Gastrocnemius medialis (tissue), 4 donors: ENCODE measurements around the gene GALP.

ENCODE experiments used
- POLR2A ChIP-seq, 2 donors: fragments of 450-650 bp; IDR thresholded peaks; one replicate each; pipeline ENCODE4 v1.6.1; 2017; ENCODE audit warnings: antibody characterized with exemption in 2 of 2, mild to moderate bottlenecking in 2 of 2, moderate library complexity in 2 of 2
- TF ChIP-seq, protein P1 (sequence below), 5 experiments: fragments of 450-650 bp in 3 of 5; fragments of 200-600 bp in 2 of 5; sonication (generic) in 2 of 5; IDR thresholded peaks in 4 of 5; conservative IDR thresholded peaks in 1 of 5; 1 replicate in 4 of 5; 2 replicates in 1 of 5; pipeline ENCODE4 v1.5.1; 2016 to 2019; ENCODE audit warnings: antibody characterized with exemption in 5 of 5, mild to moderate bottlenecking in 3 of 5, moderate library complexity in 3 of 5

DNA sequence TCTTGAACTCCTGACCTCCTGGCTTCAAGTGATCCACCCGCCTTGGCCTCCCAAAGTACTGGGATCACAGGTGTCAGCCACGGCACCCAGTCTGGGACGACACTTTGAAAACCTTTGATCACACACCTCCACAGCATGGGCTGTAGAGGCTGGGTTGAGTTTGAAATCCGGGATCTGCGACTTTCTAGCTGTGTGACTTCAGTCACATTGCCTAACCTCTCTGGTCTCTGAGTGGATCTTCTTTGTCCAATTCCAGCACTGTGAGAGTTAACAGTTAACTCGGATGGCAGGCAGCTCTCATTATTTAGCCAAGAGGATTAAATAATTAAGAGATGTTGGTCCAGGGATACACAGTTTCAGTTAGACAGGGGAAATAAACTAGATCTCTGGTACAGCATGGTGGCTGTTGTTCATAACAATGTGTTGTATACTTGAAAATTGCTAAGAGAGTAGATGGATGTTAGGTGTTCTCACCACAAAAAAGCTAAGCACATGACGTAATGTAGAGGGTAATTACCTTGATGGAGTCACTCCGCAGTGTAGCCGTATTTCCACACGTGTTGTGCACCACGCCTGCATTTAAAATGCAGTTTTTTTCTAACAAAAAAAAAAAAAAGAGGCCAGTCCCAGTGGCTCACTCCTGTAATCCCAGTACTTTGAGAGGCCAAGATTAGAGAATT is 1.9 kb downstream of the GALP start:
- TF ChIP-seq, protein P1, sequence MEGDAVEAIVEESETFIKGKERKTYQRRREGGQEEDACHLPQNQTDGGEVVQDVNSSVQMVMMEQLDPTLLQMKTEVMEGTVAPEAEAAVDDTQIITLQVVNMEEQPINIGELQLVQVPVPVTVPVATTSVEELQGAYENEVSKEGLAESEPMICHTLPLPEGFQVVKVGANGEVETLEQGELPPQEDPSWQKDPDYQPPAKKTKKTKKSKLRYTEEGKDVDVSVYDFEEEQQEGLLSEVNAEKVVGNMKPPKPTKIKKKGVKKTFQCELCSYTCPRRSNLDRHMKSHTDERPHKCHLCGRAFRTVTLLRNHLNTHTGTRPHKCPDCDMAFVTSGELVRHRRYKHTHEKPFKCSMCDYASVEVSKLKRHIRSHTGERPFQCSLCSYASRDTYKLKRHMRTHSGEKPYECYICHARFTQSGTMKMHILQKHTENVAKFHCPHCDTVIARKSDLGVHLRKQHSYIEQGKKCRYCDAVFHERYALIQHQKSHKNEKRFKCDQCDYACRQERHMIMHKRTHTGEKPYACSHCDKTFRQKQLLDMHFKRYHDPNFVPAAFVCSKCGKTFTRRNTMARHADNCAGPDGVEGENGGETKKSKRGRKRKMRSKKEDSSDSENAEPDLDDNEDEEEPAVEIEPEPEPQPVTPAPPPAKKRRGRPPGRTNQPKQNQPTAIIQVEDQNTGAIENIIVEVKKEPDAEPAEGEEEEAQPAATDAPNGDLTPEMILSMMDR (IDR thresholded peaks at IDR 0.05 in 4 of 5, conservative IDR thresholded peaks at IDR 0.05 in 1 of 5), result no peak
- TF ChIP-seq POLR2A (IDR thresholded peaks at IDR 0.05), result no peak
